Esophagus squamous epithelium (tissue), 5 donors: Measurements from ENCODE around the gene MAP1B. TPM values are rescaled to one million over a fixed set of nuclear protein-coding genes. Genes with fewer than 3 reads are reported as not detected.

ENCODE experiments used
- DNase-seq: peaks from one replicate; lab custom pipeline; 2025; lab: John Stamatoyannopoulos, UW
- H3K27ac ChIP-seq, 4 donors: fragments of 200-600 bp; sonication (generic); one replicate each; pipeline ENCODE4 v1.5.1; 2016 to 2019; ENCODE audit warnings: mild to moderate bottlenecking in 1 of 4
- H3K27me3 ChIP-seq, 4 donors: fragments of 200-600 bp; sonication (generic); 1 replicate in 3 of 4; 2 replicates in 1 of 4; pipeline versions ENCODE4 v1.5.1 to v1.6.0; 2017 to 2021; ENCODE audit warnings: antibody characterized with exemption in 1 of 4
- H3K36me3 ChIP-seq, 3 donors: fragments of 200-600 bp; sonication (generic); one replicate each; pipeline ENCODE4 v1.5.1; 2016 to 2019
- H3K4me1 ChIP-seq, 3 donors: fragments of 200-600 bp; sonication (generic); one replicate each; pipeline ENCODE4 v1.5.1; 2017 to 2019
- H3K4me3 ChIP-seq, 4 donors: fragments of 200-600 bp; sonication (generic); 1 replicate in 3 of 4; 2 replicates in 1 of 4; pipeline ENCODE4 v1.5.1; 2016 to 2019; ENCODE audit warnings: mild to moderate bottlenecking in 2 of 4, moderate library complexity in 1 of 4
- H3K9me3 ChIP-seq, 3 donors: fragments of 200-600 bp; sonication (generic); one replicate each; pipeline ENCODE4 v1.5.1; 2016 to 2019
- POLR2A ChIP-seq, 4 donors: fragments of 450-650 bp; IDR thresholded peaks; one replicate each; pipeline ENCODE4 v1.6.1; 2017; ENCODE audit warnings: antibody characterized with exemption in 4 of 4, mild to moderate bottlenecking in 4 of 4, moderate library complexity in 3 of 4
- WGBS, 2 donors: methylation state at CpG; one replicate each; pipeline ENCODE4 v1.1.5; 2018; 5-methylcytosine and 5-hydroxymethylcytosine counted together
- intact Hi-C: fragments of 100-400 bp; cut with DNase I; formaldehyde crosslinking; loops from one replicate; pipeline ENCODE4 v1.15.0; 2022
- total RNA-seq, 4 donors: library from RNA; depleted of rRNA; stranded (reverse); fragments of >200 nt; gene quantifications; one replicate each; pipeline ENCODE4 v1.1.0, GENCODE V29; 2016
- TF ChIP-seq, protein P1 (sequence below), 6 experiments: fragments of 450-650 bp in 4 of 6; fragments of 200-600 bp in 2 of 6; sonication (generic) in 2 of 6; IDR thresholded peaks; one replicate each; pipeline ENCODE4 v1.5.1; 2016 to 2019; ENCODE audit warnings: antibody characterized with exemption in 6 of 6, mild to moderate bottlenecking in 4 of 6, moderate library complexity in 4 of 6
- donor health status: DM: yes; HTN: yes; CAD: no.

The MAP1B gene
- total RNA-seq, 4 donors from 2014 or later: 8.2 to 180 (median 29.6) TPM

DNA sequence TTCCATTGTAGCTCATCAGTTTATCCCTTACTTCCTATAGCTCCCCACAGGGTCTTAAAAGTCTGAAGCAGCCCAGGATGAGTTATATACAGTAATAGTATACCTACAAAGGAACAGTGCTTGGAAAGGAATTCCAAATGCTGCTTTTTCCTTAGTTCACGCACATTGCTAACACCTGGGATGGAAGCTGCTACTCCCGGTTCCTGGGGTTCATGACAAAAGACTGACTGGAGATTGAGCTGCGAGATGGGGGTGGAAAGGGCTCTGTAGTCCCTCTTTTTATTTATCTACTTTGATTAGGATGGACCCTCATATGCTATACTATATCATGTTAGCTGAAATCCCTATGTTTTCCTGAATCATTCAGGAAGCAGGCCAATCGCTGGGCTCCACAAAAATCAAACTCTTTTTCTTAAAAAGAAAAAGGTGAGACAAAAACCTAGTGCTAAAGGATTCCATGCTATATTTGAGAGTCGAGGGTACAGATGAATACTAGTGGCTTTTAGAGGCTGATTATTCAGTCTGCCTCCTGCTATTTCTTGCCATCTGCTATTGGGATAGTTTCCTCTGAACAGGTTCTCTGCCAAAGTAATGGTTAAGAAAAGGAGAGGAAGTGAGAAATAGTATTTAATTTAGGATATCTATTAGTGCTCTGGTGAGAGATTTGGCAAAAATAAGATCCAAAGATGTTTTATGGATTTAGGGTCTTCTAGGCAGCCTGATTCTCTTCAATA lies 131.6 kb downstream of the MAP1B start:
- Histone ChIP-seq H3K27me3 (no peaks in the 10 kb centered on the region), H3K36me3 (peaks cover 0 to 30% (median 0%) of the 10 kb centered on the region in 3 donors)
- WGBS, 2 donors: 91 to 95% methylated on average over 5 of the region's 5 CpGs

DNA sequence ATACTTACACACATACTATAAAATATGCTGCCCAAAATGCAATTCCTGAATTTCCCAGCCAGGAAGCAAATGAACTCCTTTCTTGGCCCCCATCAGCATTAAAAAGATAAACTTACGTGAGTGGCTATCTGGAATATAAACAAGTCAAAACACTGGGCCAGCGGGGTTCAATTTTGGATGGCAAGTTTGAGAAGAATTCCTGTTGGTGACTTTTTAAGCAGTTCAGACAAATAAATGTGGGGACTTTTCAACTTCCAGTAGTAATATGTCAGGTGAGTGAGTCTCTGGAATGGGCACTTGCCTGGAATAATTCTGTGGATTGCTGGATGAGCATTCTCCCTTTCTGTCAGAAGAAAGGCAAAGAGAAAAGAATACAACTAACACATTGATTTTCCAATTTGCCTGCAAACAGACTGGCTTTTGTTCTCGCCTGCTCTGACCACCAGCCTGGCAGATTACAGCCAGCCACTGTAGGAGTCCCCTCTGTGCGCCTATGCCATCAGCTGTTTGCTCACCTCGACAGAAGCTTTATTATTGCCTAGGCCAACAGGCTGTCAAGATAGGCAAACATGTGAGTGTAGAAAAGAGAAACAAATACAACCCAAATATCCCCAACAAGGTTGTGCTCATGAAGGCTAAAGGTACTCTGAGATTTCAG lies 134.2 kb downstream of the MAP1B start:
- H3K36me3 ChIP-seq: peaks cover 0 to 22% (median 0%) of the 10 kb centered on the region in 3 donors
- H3K4me3 ChIP-seq: no peak overlapping the region
- WGBS, 2 donors: 85 to 91% methylated on average over 5 of the region's 5 CpGs
- no peaks in the 10 kb centered on the region for H3K27me3 ChIP-seq
- H3K4me1 ChIP-seq: peaks cover 5 to 24% (median 8%) of the 10 kb centered on the region in 3 donors
- intact Hi-C loops: loop anchor here (10.0 kb wide), 1 partner anchor 97 kb away; no protein-coding TSS in a partner anchor
- H3K9me3 ChIP-seq: no peaks in the 10 kb centered on the region
- DNase-seq: no peak
- no peak overlapping the region for H3K27ac ChIP-seq
- TF ChIP-seq, protein P1, sequence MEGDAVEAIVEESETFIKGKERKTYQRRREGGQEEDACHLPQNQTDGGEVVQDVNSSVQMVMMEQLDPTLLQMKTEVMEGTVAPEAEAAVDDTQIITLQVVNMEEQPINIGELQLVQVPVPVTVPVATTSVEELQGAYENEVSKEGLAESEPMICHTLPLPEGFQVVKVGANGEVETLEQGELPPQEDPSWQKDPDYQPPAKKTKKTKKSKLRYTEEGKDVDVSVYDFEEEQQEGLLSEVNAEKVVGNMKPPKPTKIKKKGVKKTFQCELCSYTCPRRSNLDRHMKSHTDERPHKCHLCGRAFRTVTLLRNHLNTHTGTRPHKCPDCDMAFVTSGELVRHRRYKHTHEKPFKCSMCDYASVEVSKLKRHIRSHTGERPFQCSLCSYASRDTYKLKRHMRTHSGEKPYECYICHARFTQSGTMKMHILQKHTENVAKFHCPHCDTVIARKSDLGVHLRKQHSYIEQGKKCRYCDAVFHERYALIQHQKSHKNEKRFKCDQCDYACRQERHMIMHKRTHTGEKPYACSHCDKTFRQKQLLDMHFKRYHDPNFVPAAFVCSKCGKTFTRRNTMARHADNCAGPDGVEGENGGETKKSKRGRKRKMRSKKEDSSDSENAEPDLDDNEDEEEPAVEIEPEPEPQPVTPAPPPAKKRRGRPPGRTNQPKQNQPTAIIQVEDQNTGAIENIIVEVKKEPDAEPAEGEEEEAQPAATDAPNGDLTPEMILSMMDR (IDR thresholded peaks at IDR 0.05): no peak
- TF ChIP-seq POLR2A (IDR thresholded peaks at IDR 0.05): no peak

More for the DNA sequence above, 131.6 kb downstream of the MAP1B start:
- H3K9me3 ChIP-seq: no peaks in the 10 kb centered on the region
- intact Hi-C loops: no loop called here
- TF ChIP-seq, protein P1 (IDR thresholded peaks at IDR 0.05): no peak
- no peak for TF ChIP-seq POLR2A (IDR thresholded peaks at IDR 0.05)
- peaks cover 7 to 16% (median 10%) of the 10 kb centered on the region in 3 donors for H3K4me1 ChIP-seq
- DNase-seq: no peak
- no peak overlapping the region for H3K27ac ChIP-seq
- H3K4me3 ChIP-seq: no peak overlapping the region

DNA sequence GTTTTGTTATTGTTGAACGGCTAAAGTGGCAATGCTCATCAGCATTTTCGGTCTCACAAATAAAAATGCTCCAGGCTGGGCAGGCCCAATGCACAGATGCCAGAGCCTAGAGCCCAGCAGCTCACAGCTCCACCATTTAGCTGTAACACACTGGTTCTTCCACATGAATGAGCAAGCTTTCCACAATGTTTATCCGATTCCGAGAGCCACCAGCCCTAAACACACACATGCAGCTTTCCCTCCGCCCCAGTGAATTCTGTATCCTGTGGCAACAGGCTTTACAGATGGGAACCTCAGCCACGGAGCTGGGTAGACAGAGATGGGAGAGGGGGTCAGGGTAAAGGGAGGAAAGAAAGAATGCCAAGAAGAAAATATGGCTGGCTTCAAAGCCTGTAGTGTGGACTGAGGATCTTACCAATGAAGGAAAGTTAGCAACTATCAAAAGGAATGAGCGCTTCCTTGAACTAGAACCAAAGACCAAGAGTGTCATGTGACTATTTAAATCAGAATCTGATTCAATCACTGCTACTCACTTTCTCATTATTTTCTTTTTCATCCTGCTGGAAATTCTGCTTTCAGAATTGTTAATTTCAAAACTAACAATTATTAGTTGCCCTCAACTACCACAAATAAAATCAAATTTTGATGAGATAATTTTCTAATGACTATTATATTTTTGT lies 135.7 kb downstream of the MAP1B start:
- peaks cover 0 to 8% (median 0%) of the 10 kb centered on the region in 3 donors for H3K36me3 ChIP-seq
- no peaks in the 10 kb centered on the region for H3K27me3 ChIP-seq
- H3K4me3 ChIP-seq: no peak overlapping the region
- H3K9me3 ChIP-seq: no peaks in the 10 kb centered on the region
- WGBS, 2 donors: 90 to 95% methylated on average over 6 to 7 of the region's 7 CpGs
- intact Hi-C loops: loop anchor here (10.0 kb wide), 1 partner anchor 98 kb away; no protein-coding TSS in a partner anchor
- peaks cover 5 to 39% (median 15%) of the 10 kb centered on the region in 3 donors for H3K4me1 ChIP-seq
- TF ChIP-seq, protein P1 (IDR thresholded peaks at IDR 0.05): no peak
- TF ChIP-seq POLR2A (IDR thresholded peaks at IDR 0.05): no peak
- DNase-seq: no peak
- no peak overlapping the region for H3K27ac ChIP-seq

DNA sequence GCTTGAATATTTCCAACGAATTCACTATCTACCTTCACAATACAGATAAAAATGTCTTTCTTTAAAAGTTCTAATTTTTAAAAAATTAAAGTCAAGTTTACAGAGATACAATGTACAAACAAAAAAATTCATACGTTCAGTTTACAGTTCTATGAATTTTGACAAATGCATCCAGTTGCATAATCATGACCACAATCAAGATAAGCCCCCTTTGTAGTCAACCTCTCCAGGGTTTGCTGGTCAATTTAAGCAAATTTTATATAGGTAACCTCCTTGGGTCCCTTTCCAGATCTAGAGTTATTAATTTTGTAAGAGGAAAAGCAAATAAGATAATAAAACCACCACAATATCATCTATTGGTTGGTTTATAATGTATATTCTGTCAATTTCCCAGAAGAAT lies 136.4 kb downstream of the MAP1B start:
- WGBS, 2 donors: 84 to 88% methylated on average over 2 of the region's 2 CpGs
- Histone ChIP-seq H3K9me3 (no peaks in the 10 kb centered on the region), H3K27ac (no peak overlapping the region), H3K36me3 (peaks cover 0 to 8% (median 0%) of the 10 kb centered on the region in 3 donors), H3K4me3 (no peak overlapping the region), H3K27me3 (no peaks in the 10 kb centered on the region), H3K4me1 (peaks cover 5 to 46% (median 19%) of the 10 kb centered on the region in 3 donors)
- DNase-seq: no peak
- intact Hi-C loops: loop anchor here (10.0 kb wide), 1 partner anchor 99 kb away; no protein-coding TSS in a partner anchor
- TF ChIP-seq, protein P1 (IDR thresholded peaks at IDR 0.05): no peak
- no peak for TF ChIP-seq POLR2A (IDR thresholded peaks at IDR 0.05)
